Skeletal muscle satellite cell (primary cell): ENCODE measurements around the gene COMP.
"Not testable (repeated sequence)": the region's sequence is repeated elsewhere in the genome, so short reads cannot be mapped to it uniquely, and the experiment has no call there.

Experiments
- H3K27me3 ChIP-seq: 2 replicates; pipeline ENCODE4 v1.7.0; 2013; ENCODE audit warnings: low read length; ENCODE audit not compliant: control insufficient read depth, insufficient read depth
- H3K36me3 ChIP-seq: 2 replicates; pipeline ENCODE4 v1.7.0; 2013; ENCODE audit warnings: mild to moderate bottlenecking, control low read depth, low read length; ENCODE audit not compliant: insufficient read depth
- H3K4me1 ChIP-seq: 2 replicates; pipeline ENCODE4 v1.7.0; 2013; ENCODE audit warnings: low read length; ENCODE audit not compliant: control insufficient read depth, insufficient read depth
- H3K4me2 ChIP-seq: 2 replicates; pipeline ENCODE4 v1.7.0; 2013; ENCODE audit warnings: mild to moderate bottlenecking, low read length
- H3K4me3 ChIP-seq: 2 replicates; pipeline ENCODE4 v1.7.0; 2013; ENCODE audit warnings: low read length
- H3K9ac ChIP-seq: 2 replicates; pipeline ENCODE4 v1.7.0; 2013; ENCODE audit warnings: mild to moderate bottlenecking, low read depth, low read length, moderate library complexity
- H3K9me3 ChIP-seq: replicated peaks from 2 replicates; pipeline ENCODE4 v1.7.0; 2013; ENCODE audit warnings: mild to moderate bottlenecking, control low read depth, low read length

The COMP gene

DNA sequence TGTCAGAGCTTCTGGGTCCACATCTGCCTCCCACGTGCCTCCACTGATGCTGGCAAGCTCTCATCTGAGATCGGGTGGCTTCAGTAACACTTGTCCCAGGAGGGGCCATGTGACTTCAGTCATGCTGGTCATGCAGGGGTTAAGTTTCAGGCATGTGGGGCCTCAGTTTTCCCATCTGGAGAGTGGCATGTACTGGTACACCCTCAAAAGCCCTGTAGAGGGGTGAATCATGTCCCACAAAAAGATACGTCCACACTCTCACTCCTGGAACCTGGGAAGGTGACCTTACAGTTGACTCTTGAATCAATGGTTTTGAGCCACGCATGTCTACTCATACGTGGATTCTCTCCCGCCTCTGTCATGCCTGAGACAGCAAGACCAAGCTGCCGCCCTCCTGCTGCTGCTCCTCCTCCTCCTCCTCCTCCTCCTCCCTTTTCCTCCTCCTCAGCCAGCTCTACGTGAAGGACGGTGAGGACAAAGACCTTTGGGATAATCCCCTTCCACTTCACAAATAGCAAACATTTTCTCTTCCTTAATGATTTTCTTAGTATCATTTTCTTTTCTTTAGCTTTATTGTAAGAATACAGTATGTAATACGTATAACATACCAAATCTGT lies 53.7 kb downstream of the COMP start:
- no peak overlapping the region for H3K9ac ChIP-seq
- H3K9me3 ChIP-seq = no peaks in the 10 kb centered on the region
- H3K36me3 ChIP-seq = no peaks in the 10 kb centered on the region
- H3K4me3 ChIP-seq = no peak overlapping the region
- no peaks in the 10 kb centered on the region for H3K27me3 ChIP-seq
- no peak overlapping the region for H3K4me2 ChIP-seq
- H3K4me1 ChIP-seq = no peaks in the 10 kb centered on the region

DNA sequence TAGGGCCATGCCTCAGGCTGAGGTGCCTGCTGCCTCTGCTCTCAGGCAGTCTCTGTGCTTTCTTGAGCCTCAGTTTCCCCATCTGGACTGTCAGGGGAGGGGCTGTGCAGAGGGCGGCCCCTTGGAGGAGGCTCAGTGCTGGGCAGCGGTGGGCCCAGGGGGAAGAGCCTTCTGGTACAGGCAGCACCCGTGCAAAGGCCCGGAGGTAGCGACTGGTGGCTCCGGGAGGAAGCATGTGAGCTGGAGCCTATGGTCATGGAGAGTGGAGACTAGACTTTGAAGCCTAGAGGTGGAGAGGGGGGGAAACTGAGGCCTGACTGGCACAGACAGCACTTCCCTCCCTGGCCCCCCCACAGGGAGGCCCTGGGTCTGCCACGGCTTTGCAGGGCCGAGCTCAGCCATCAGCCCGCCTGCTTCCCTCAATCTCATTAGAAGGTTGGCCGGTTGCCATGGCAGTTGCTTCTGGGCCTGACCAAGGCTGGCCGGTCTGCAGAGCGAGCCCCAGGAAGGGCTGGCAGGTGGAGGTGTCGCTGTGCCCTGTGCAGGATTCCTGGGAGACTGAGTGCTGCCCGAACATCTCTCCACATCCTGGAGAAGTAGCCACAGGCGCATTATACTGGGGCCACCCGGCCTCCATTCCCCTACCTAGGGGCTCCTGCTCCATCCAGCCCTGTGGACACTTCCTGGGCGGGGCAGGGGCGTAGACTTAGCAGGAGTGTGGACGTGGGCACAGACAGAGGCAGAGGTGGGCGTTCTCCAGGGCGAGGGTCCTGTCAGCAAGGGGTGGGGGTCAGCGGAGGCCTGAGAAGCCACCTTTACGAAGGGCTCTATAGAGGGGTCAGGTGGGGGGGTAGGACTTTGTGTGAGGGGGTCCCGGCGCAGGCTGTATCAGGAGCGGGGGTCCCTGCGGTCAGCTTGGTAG lies 54.4 kb downstream of the COMP start:
- Histone ChIP-seq H3K4me1 (no peaks in the 10 kb centered on the region), H3K27me3 (no peaks in the 10 kb centered on the region)

DNA sequence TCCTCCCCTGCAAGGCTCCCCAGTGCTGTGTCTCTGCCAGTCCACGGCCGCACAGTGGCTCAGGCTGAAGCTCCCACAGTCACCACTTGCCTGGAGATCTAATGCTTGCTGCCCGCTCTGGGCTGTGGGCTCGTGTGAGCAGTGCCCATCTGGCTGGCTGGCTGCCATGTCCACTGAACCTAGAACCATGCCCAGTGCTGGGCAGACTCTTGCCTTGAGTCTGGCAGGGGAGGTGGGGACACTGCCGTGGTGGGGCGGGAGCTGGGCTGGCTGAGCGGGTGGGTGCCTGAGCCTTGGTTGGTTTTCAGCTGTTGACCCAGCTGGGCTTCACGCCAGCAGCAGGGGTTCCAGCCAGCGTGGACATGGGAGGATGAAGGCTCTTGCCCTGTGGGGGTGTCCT lies 55.4 kb downstream of the COMP start:
- H3K27me3 ChIP-seq = no peaks in the 10 kb centered on the region
- no peaks in the 10 kb centered on the region for H3K9me3 ChIP-seq
- no peaks in the 10 kb centered on the region for H3K4me1 ChIP-seq
- H3K9ac ChIP-seq = no peak overlapping the region
- H3K4me2 ChIP-seq = no peak overlapping the region
- no peak overlapping the region for H3K4me3 ChIP-seq
- H3K36me3 ChIP-seq = no peaks in the 10 kb centered on the region

More for the DNA sequence above, 54.4 kb downstream of the COMP start:
- no peak overlapping the region for H3K9ac ChIP-seq
- H3K9me3 ChIP-seq = no peaks in the 10 kb centered on the region
- no peak overlapping the region for H3K4me2 ChIP-seq
- H3K4me3 ChIP-seq = no peak overlapping the region
- H3K36me3 ChIP-seq = no peaks in the 10 kb centered on the region

DNA sequence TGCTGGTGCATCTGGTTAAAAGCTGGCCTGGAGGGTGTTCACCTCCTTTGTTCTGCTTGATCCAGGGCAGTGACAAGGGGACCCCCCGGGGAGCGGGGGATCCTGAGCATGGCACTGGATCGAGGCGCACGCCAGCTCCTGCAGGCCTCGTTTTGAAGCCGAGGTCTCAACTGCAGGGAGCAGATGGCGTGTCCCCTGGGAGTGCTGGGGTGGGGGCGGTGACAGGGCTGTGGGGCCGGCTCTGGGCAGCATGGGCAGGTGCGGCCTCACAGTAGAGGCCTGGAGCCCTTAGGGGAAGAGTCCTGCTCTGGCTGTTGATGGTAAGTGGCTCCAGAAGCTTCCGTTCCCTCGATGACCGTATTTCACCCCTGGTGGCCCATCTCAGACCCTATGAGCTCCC lies 55.8 kb downstream of the COMP start:
- H3K4me1 ChIP-seq = no peaks in the 10 kb centered on the region
- H3K9me3 ChIP-seq = no peaks in the 10 kb centered on the region
- H3K4me2 ChIP-seq = no peak overlapping the region
- no peaks in the 10 kb centered on the region for H3K36me3 ChIP-seq
- H3K9ac ChIP-seq = no peak overlapping the region
- no peak overlapping the region for H3K4me3 ChIP-seq
- H3K27me3 ChIP-seq = no peaks in the 10 kb centered on the region

DNA sequence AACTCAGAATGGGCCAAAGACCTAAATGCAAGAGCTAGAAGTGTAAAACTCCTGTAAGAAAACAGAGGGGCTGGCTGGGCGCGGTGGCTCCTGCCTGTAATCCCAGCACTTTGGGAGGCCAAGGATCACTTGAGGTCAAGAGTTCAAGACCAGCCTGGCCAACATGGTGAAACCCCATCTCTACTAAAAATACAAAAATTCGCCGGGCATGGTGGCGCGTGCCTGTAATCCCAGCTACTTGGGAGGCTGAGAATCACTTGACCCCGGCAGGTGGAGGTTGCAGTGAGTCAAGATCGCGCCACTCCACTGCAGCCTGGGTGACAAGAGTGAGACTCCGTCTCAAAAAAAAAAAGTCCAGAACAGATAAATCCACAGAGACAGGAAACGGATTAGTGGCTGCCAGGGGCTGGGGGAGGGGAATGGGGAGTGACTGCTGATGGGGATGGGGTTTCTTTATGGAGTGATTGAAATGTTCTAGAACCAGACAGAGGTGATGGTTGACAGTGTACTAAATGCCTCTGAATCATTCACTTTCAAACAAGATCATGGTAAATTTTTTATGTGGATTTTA lies 57.3 kb downstream of the COMP start:
- not testable (repeated sequence) for H3K4me2 ChIP-seq, H3K4me1 ChIP-seq, H3K9ac ChIP-seq, H3K9me3 ChIP-seq, H3K36me3 ChIP-seq, H3K4me3 ChIP-seq, H3K27me3 ChIP-seq

DNA sequence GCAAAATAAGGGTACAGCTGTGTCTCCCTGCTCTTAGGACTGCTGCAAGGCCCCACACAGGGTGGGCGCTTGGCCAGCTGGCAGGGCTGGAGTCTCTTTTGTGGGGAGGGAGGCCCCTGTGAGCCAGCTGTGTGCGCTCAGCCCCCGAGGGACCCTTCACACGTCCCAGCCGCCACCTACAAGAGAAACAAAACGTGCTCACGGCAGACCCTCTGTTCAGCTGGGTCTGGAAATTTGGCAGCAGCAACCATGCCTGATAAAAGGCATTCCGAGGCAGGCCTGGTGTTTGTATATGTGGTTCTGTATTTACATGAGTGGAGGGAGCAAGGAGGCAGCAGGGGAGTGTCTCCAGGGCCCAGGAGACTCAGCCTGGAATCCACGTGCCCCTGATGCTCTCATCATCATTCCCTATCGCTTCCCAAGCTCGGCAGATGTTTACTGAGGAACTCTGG lies 57.9 kb downstream of the COMP start:
- Histone ChIP-seq H3K4me3 (no peak overlapping the region), H3K9me3 (no peaks in the 10 kb centered on the region), H3K4me1 (no peaks in the 10 kb centered on the region), H3K36me3 (no peaks in the 10 kb centered on the region), H3K9ac (no peak overlapping the region), H3K4me2 (no peak overlapping the region), H3K27me3 (no peaks in the 10 kb centered on the region)
